B cell (primary cell): Measurements from ENCODE around the gene SERPINI1.

Source experiments
- EZH2 ChIP-seq: IDR thresholded peaks from 2 replicates; pipeline ENCODE4 v1.6.1; 2012; ENCODE audit warnings: borderline replicate concordance, low read depth, mild to moderate bottlenecking, moderate library complexity, low read length; ENCODE audit not compliant: insufficient read depth, poor library complexity, severe bottlenecking
- TF ChIP-seq, protein P1 (sequence below): fragments of 200-600 bp; IDR thresholded peaks from one replicate; pipeline ENCODE4 v1.8.0; 2022; ENCODE audit warnings: antibody characterized with exemption, mild to moderate bottlenecking

DNA sequence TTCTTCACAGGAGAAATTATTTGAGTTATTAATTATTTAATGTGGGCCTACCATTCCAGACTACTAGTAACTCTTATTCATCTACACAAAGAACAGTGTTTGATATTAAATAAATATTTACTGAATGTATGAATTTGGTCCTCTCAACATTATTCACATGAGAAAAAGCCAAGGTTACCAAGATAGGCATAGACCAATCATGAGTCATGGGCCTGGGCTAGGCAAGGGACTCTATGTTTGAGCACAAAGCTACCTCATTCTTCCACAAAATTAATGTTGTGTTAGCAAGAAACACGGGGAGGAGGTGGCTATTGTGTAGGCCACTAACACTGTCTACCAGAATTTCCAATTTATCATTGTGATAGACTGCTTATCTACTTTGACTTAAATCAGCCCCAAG, 115.7 kb downstream of the SERPINI1 start:
- TF ChIP-seq, protein P1, sequence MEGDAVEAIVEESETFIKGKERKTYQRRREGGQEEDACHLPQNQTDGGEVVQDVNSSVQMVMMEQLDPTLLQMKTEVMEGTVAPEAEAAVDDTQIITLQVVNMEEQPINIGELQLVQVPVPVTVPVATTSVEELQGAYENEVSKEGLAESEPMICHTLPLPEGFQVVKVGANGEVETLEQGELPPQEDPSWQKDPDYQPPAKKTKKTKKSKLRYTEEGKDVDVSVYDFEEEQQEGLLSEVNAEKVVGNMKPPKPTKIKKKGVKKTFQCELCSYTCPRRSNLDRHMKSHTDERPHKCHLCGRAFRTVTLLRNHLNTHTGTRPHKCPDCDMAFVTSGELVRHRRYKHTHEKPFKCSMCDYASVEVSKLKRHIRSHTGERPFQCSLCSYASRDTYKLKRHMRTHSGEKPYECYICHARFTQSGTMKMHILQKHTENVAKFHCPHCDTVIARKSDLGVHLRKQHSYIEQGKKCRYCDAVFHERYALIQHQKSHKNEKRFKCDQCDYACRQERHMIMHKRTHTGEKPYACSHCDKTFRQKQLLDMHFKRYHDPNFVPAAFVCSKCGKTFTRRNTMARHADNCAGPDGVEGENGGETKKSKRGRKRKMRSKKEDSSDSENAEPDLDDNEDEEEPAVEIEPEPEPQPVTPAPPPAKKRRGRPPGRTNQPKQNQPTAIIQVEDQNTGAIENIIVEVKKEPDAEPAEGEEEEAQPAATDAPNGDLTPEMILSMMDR: no peak
- no peak for TF ChIP-seq EZH2
